ENCODE measurements around the gene CAP1.

DNA sequence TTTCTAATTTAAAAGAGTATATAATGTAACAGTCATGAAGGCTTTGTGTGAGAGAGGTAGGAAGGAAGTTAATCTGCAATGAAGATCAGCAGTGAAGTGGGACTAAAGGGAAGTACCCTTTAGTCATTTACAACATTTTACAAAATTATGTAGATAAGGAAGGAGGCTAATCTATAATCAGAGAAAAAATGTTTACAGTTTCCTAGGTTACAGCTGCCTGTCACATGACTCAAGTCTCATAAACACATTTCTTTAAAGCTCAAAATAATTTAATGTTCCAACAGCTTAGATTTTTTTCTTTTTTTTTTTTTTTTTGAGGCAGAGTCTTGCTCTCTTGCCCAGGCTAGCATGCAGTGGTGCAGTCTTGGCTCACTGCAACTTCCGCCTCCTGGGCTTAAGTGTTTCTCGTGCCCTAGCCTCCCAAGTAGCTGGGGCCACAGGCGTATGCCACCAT, 26.2 kb upstream of the CAP1 start:
- TF ChIP-seq YY1 (IDR thresholded peaks at IDR 0.05; ENCODE audit: insufficient read depth, insufficient read length) (no peak), ZNF274 (IDR thresholded peaks at IDR 0.05; ENCODE audit: low read depth, low read length) (no peak)

Measured in NT2/D1 (cell line).